HL-60 (cell line): Measurements from ENCODE around the gene RAE1.

Experiments used
- DNase-seq, 2 experiments: peaks; one replicate each; pipeline ENCODE4 v3.0.0-alpha.2; 2010 to 2020; ENCODE audit warnings: low read depth in 1 of 2, low spot score in 1 of 2
- H3K27ac ChIP-seq: fragments of 250-450 bp; sonication (Bioruptor Pico); replicated peaks from 2 replicates; pipeline ENCODE4 v1.5.1; 2020; ENCODE audit warnings: mild to moderate bottlenecking, moderate library complexity
- H3K27me3 ChIP-seq: fragments of 250-450 bp; sonication (Bioruptor Pico); 2 replicates; pipeline ENCODE4 v1.5.1; 2021; ENCODE audit warnings: mild to moderate bottlenecking, moderate library complexity; ENCODE audit not compliant: insufficient read depth, poor library complexity, severe bottlenecking
- H3K4me3 ChIP-seq: replicated peaks from 2 replicates; pipeline ENCODE4 v1.5.1; 2011; ENCODE audit warnings: mild to moderate bottlenecking, control low read depth, low read length; ENCODE audit not compliant: insufficient read depth
- GABPA ChIP-seq: IDR thresholded peaks from 2 replicates; pipeline ENCODE4 v1.6.1; 2012; ENCODE audit warnings: low read depth
- POLR2AphosphoS5 ChIP-seq: IDR thresholded peaks from 2 replicates; pipeline ENCODE4 v1.6.1; 2012; ENCODE audit warnings: low read depth
- SPI1 ChIP-seq: IDR thresholded peaks from 2 replicates; pipeline ENCODE4 v1.6.1; 2012; ENCODE audit warnings: low read depth, mild to moderate bottlenecking, borderline replicate concordance
- TF ChIP-seq, protein P1 (sequence below): IDR thresholded peaks from 2 replicates; pipeline ENCODE4 v1.6.1; 2012; ENCODE audit warnings: low read depth; ENCODE audit not compliant: insufficient replicate concordance
- TF ChIP-seq, protein P2 (sequence below): IDR thresholded peaks from one replicate; pipeline ENCODE4 v1.5.1; 2011; ENCODE audit warnings: low read length, control low read depth, inconsistent platforms; ENCODE audit not compliant: insufficient read depth

RAE1 gene

DNA sequence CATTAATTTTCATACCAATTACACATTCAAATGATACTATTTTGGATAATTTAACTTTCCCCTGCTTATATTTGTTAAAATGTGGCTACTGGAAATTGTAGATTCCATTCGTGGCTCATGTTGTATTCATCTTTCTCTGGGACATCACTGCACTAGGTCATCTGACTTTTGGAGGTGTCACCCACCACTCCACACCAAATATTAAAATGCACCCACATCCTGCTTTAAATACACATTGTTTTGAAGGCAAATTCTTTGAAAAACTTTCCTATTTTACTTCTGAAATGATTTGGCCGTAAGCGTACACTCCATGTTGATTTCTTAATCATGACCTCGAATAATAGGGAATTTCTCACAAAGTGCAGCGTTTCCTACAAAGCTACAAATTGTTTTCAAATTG is 31.5 kb downstream of the RAE1 start:
- H3K27me3 ChIP-seq: no peaks in the 10 kb centered on the region
- TF ChIP-seq SPI1 (no peak), GABPA (no peak), POLR2AphosphoS5 (no peak)
- TF ChIP-seq, protein P1, sequence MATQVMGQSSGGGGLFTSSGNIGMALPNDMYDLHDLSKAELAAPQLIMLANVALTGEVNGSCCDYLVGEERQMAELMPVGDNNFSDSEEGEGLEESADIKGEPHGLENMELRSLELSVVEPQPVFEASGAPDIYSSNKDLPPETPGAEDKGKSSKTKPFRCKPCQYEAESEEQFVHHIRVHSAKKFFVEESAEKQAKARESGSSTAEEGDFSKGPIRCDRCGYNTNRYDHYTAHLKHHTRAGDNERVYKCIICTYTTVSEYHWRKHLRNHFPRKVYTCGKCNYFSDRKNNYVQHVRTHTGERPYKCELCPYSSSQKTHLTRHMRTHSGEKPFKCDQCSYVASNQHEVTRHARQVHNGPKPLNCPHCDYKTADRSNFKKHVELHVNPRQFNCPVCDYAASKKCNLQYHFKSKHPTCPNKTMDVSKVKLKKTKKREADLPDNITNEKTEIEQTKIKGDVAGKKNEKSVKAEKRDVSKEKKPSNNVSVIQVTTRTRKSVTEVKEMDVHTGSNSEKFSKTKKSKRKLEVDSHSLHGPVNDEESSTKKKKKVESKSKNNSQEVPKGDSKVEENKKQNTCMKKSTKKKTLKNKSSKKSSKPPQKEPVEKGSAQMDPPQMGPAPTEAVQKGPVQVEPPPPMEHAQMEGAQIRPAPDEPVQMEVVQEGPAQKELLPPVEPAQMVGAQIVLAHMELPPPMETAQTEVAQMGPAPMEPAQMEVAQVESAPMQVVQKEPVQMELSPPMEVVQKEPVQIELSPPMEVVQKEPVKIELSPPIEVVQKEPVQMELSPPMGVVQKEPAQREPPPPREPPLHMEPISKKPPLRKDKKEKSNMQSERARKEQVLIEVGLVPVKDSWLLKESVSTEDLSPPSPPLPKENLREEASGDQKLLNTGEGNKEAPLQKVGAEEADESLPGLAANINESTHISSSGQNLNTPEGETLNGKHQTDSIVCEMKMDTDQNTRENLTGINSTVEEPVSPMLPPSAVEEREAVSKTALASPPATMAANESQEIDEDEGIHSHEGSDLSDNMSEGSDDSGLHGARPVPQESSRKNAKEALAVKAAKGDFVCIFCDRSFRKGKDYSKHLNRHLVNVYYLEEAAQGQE: no peak
- TF ChIP-seq, protein P2, sequence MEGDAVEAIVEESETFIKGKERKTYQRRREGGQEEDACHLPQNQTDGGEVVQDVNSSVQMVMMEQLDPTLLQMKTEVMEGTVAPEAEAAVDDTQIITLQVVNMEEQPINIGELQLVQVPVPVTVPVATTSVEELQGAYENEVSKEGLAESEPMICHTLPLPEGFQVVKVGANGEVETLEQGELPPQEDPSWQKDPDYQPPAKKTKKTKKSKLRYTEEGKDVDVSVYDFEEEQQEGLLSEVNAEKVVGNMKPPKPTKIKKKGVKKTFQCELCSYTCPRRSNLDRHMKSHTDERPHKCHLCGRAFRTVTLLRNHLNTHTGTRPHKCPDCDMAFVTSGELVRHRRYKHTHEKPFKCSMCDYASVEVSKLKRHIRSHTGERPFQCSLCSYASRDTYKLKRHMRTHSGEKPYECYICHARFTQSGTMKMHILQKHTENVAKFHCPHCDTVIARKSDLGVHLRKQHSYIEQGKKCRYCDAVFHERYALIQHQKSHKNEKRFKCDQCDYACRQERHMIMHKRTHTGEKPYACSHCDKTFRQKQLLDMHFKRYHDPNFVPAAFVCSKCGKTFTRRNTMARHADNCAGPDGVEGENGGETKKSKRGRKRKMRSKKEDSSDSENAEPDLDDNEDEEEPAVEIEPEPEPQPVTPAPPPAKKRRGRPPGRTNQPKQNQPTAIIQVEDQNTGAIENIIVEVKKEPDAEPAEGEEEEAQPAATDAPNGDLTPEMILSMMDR: no peak
- no peak overlapping the region for H3K27ac ChIP-seq
- H3K4me3 ChIP-seq: no peak overlapping the region
- no peak for DNase-seq

DNA sequence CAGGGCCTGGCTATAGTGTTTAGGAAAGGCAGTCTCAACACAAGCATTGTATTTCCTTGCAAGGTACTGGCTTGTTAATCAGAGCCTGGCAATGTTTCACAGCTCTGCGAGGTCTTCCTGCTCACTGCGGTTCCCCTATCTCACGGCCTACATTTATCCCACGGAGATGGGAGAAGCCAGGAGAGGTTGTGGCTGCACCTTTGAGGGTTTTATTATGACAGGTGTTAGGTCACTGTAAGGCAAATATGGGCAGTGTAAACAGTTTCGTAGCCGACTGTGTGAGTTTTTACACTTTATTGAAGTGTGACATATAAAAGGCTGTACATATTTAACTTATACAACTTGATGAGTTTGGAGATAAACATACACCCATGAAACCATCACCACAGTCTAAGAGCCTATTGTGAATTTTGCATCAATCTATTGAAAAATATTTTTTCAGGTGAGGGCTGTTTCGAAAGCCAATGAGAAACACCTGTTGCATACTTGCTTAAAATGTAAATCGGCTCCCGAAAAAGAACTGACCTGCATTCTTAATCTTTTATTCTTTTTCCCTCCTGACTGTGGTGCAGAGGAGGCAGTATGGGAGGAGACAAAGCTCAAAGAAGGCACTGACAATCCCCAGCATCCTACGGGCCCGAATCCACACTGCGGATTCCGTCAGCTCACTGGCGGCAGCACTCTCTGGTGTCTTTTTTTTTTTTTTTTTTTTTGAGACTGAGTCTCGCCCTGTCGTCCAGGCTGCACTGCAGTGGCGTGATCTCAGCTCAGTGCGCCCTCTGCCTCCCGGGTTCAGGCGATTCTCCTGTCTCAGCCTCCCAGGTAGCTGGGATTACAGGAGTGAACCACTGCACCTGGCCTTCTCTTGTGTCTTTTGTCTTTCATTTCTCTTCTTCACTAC is 32.6 kb downstream of the RAE1 start:
- no peak for DNase-seq
- TF ChIP-seq POLR2AphosphoS5 (no peak), SPI1 (no peak), GABPA (no peak)
- TF ChIP-seq, protein P1: no peak
- TF ChIP-seq, protein P2: no peak
- Histone ChIP-seq H3K4me3 (no peak overlapping the region), H3K27ac (no peak overlapping the region), H3K27me3 (no peaks in the 10 kb centered on the region)

DNA sequence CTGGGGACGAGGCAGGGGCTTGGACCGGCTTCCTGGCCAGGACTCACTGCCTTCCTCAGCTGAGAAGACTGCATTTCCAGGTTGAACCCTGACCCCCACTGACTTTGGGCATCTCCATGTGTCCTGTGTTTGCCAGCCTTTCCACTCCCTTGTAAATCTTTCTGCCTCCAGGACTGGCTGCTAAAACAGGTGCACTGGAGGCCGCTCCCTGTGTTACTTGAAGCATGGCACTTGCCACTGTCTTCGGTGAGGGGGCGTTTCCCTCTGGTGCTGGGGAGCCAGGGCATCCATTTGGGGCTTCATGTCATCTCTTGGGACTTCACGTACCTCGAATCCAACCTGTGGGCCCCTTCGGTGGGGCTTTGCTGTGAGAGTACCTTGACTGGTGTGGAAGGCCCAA is 33.4 kb downstream of the RAE1 start:
- TF ChIP-seq SPI1: no peak
- TF ChIP-seq POLR2AphosphoS5: no peak
- DNase-seq: no peak
- Histone ChIP-seq H3K4me3 (no peak overlapping the region), H3K27me3 (no peaks in the 10 kb centered on the region), H3K27ac (no peak overlapping the region)

DNA sequence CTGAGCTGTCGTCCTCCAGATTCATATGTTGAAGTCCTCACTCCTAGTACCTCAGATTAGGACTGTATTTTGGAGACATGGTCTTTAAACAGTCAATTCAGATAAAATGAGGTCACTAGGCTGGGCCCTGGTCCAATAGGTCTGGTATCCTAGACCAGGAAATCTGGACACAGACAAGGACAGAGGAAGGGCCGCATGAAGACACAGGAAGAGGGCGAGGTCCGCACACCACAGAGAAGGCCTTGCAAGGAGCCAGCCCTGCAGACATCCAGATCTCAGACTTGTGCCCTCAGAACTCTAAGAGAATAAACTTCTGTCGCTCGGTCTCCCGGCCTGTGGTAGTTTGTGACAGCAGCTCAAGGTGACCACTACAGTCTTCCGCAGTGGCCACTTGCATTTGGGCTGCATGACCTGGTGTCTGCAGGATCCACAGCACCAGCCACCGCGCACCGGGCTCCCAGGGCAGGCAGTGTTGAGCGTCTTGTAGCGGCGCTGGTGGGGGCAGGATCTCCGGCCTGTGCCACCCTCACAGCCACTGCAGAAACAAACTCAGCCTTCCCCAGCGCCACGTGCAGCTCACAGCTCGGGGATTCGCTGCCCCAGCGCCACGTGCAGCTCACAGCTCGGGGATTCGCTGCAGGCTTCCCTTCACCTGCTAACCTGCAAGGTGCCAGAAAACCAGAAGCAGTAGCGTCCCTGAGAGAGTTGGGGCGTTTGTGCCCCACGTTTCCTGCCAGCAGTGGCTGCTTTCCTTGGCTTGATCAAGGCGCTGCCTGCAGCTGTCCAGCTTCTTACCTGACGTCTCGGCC is 34.1 kb downstream of the RAE1 start:
- H3K27ac ChIP-seq: no peak overlapping the region
- no peak for DNase-seq

More for the DNA sequence above, 34.1 kb downstream of the RAE1 start:
- no peak overlapping the region for H3K4me3 ChIP-seq
- no peaks in the 10 kb centered on the region for H3K27me3 ChIP-seq
- TF ChIP-seq POLR2AphosphoS5: no peak
- TF ChIP-seq, protein P2: no peak
- no peak for TF ChIP-seq GABPA
- TF ChIP-seq, protein P1: no peak
- TF ChIP-seq SPI1: no peak
